ENCODE results near the gene PFDN6. TPM values are rescaled to one million over a fixed set of nuclear protein-coding genes. Genes with fewer than 3 reads are reported as not detected.

Gene PFDN6
- total and polyA plus RNA-seq, 9 of the 15 experiments (the other 6 are each of a cell fraction or from before 2014, with no cell fraction given) = 6.8 to 475 (median 216) TPM

- FAIRE-seq = no peak
- CTCF ChIA-PET (ENCODE audit: low intra/inter-chr PET ratio) = interaction anchor here (0.5 to 3.6 kb wide), 11 partner anchors 47 to 504 kb away, joined by 3 to 24 read pairs (median 5); partner anchors contain the start of genes RXRB and SLC39A7
- peak; percentile 13 for TF ChIP-seq PHF20 (IDR thresholded peaks at IDR 0.05; ENCODE audit: partially characterized antibody)
- no peak for TF ChIP-seq SMARCA4 (IDR thresholded peaks at IDR 0.05)
- TF ChIP-seq KLF16 (IDR thresholded peaks at IDR 0.05) = 0 out of 2 replicates have a peak, but pooled peaks have one; percentile 7
- 0 out of 2 replicates have a peak, but pooled peaks have one; percentile 5 for TF ChIP-seq FOSL1 (tag; conservative IDR thresholded peaks at IDR 0.05)
- peak; percentile 21 for TF ChIP-seq TAF1 (IDR thresholded peaks at IDR 0.05; ENCODE audit: control insufficient read depth, extremely low read depth, insufficient read depth, low read length, severe bottlenecking)
- TF ChIP-seq ZKSCAN1 (IDR thresholded peaks at IDR 0.05; ENCODE audit: low read depth, low read length) = 0 out of 2 replicates have a peak, but pooled peaks have one; percentile 9
- peak; percentile 80; the same call in 1 of the 2 replicates for TF ChIP-seq PTBP1 (IDR thresholded peaks at IDR 0.05; ENCODE audit: low read depth, low read length)
- no peak for TF ChIP-seq CBFA2T3 (IDR thresholded peaks at IDR 0.05)
- TF ChIP-seq CREM (IDR thresholded peaks at IDR 0.05; ENCODE audit: low read depth) = 0 out of 2 replicates have a peak, but pooled peaks have one; percentile 34
- TF ChIP-seq TBP (optimal IDR thresholded peaks at IDR 0.05; ENCODE audit: low read depth, low read length) = peak; percentile 64
- peak; percentile 45; the same call in 1 of the 2 replicates for TF ChIP-seq PHF21A (IDR thresholded peaks at IDR 0.05; ENCODE audit: borderline replicate concordance, low read depth)
- TF ChIP-seq VEZF1 (CRISPR knock-in tag; IDR thresholded peaks at IDR 0.05) = peak; percentile 62
- peak; percentile 24; the same call in 1 of the 2 replicates for TF ChIP-seq NFE2 (IDR thresholded peaks at IDR 0.05; ENCODE audit: low read depth)
- peak; percentile 83 for TF ChIP-seq RB1 (IDR thresholded peaks at IDR 0.05; ENCODE audit: low read depth)
- TF ChIP-seq CHAMP1 (IDR thresholded peaks at IDR 0.05) = no peak
- peak; percentile 93 to 95 for TF ChIP-seq RAD21 (CRISPR knock-in tag; conservative IDR thresholded peaks at IDR 0.05 in 1 of 2, IDR thresholded peaks at IDR 0.05 in 1 of 2)
Measured at GRCh38 chr6:33247977-33248642, 41.3 kb upstream of the PFDN6 start.

More at GRCh38 chr6:33247977-33248642, 41.3 kb upstream of the PFDN6 start:
- peak overlapping the region; percentile 99 for H2AFZ ChIP-seq (ENCODE audit: low read depth, low read length)
- no peaks in the 10 kb centered on the region for H3K9me3 ChIP-seq (replicated peaks; ENCODE audit: control insufficient read depth, insufficient read depth, low read depth, low read length)
- H3K4me2 ChIP-seq (ENCODE audit: insufficient read depth, low read length) = peak overlapping the region; percentile 97
- 10% methylated on average over 24 of the region's 28 CpGs for WGBS (ENCODE audit: insufficient coverage, low coverage, missing lambda C conversion rate)
- peak; percentile 82 to 95 (median 84) for DNase-seq (ENCODE audit: extremely low read depth in 1 of 4, low spot score in 3 of 4)
- no peaks in the 10 kb centered on the region for H4K20me1 ChIP-seq (replicated peaks; ENCODE audit: control insufficient read depth, insufficient read depth, low read length)
- intact Hi-C loops (cut with micrococcal nuclease) = loop anchor here (1.0 to 2.0 kb wide), 4 partner anchors 47 to 234 kb away; partner anchors contain the start of genes RXRB and SLC39A7
- in situ Hi-C loops (cut with MboI) = loop anchor here (5.0 kb wide), 2 partner anchors 131 to 231 kb away; no protein-coding TSS in a partner anchor
- peak overlapping the region; percentile 53 for H3K4me3 ChIP-seq
- H3K4me1 ChIP-seq (replicated peaks in 1 of 2; ENCODE audit: control insufficient read depth in 2 of 2, insufficient read depth in 2 of 2, low read length in 2 of 2) = peaks cover 22 to 31% of the 10 kb centered on the region in 2 experiments
- POLR2A ChIA-PET = interaction anchor here (0.6 to 5.2 kb wide), 21 partner anchors 11 to 1033 kb away, joined by 3 to 57 read pairs (median 3); partner anchors contain the start of genes B3GALT4, HLA-DPA1, RING1 and RPS18
- H3K36me3 ChIP-seq (ENCODE audit: control insufficient read depth, insufficient read depth, low read length) = peaks cover 19% of the 10 kb centered on the region
- ATAC-seq = peak; percentile 76
- peak overlapping the region; percentile 79 to 87 for H3K9ac ChIP-seq (ENCODE audit: insufficient read depth in 1 of 2, low read depth in 2 of 2, low read length in 2 of 2)
- H3K27ac ChIP-seq (ENCODE audit: extremely low read depth, low read depth, low read length) = peak overlapping the region; percentile 81
- no peaks in the 10 kb centered on the region for H3K79me2 ChIP-seq (ENCODE audit: control insufficient read depth, insufficient read depth, low read length)
- peaks cover 4% of the 10 kb centered on the region for H3K9me1 ChIP-seq (ENCODE audit: control insufficient read depth, insufficient read depth, low read length)
- BruUV-seq (replicated peaks) = no TSS peak
- H3K27me3 ChIP-seq (ENCODE audit: control insufficient read depth in 2 of 2, insufficient read depth in 2 of 2, low read length in 2 of 2) = peaks cover 4 to 9% of the 10 kb centered on the region in 2 experiments; a peak in 2 of 5 replicates

All from K562 (cell line).